H1 (cell line): ENCODE results near the gene COX18. TPM values are rescaled to one million over a fixed set of nuclear protein-coding genes. Genes with fewer than 3 reads are reported as not detected.

Experiments
- CTCF ChIA-PET: fragments of 300-600 bp; sonication (Branson Sonifier 250); formaldehyde crosslinking; loops from one replicate; lab custom pipeline; 2021; ENCODE audit not compliant: partially characterized antibody; lab: Charles Lee
- POLR2A ChIA-PET: fragments of 300-600 bp; sonication (Branson Sonifier 250); formaldehyde crosslinking; loops from one replicate; lab custom pipeline; 2021; ENCODE audit warnings: inconsistent platforms; ENCODE audit not compliant: partially characterized antibody; lab: Charles Lee
- DNase-seq, 2 experiments: peaks; one replicate each; pipeline versions ENCODE4 v3.0.0 to v3.0.0-alpha.2; 2010 to 2022; ENCODE audit warnings: low spot score in 2 of 2, low read depth in 1 of 2, mixed read lengths in 1 of 2
- FAIRE-seq: peaks from 2 replicates; lab custom pipeline; 2011; peaks lifted over from hg19 to GRCh38; lab: Jason Lieb, UNC
- H2AFZ ChIP-seq: 2 replicates; pipeline ENCODE4 v1.8.1; 2012; ENCODE audit warnings: low read length, inconsistent platforms
- H2AK5ac ChIP-seq: 2 replicates; pipeline ENCODE4 v1.6.1; 2013; ENCODE audit warnings: low read depth, low read length
- H2BK120ac ChIP-seq: replicated peaks from 2 replicates; pipeline ENCODE3; 2013; ENCODE audit warnings: low read depth, low read length, inconsistent platforms
- H2BK12ac ChIP-seq: 2 replicates; pipeline ENCODE4 v1.6.1; 2013; ENCODE audit warnings: low read depth, low read length
- H2BK15ac ChIP-seq: 2 replicates; pipeline ENCODE4 v1.6.1; 2013; ENCODE audit warnings: low read length
- H2BK20ac ChIP-seq: 2 replicates; pipeline ENCODE4 v1.6.1; 2013; ENCODE audit warnings: low read length
- H2BK5ac ChIP-seq: 2 replicates; pipeline ENCODE4 v1.6.1; 2013; ENCODE audit warnings: low read depth, low read length
- H3K14ac ChIP-seq: 2 replicates; pipeline ENCODE4 v1.6.1; 2013; ENCODE audit warnings: inconsistent platforms; ENCODE audit not compliant: insufficient read length
- H3K18ac ChIP-seq: 2 replicates; pipeline ENCODE4 v1.6.1; 2013; ENCODE audit warnings: low read length; ENCODE audit errors: extremely low read depth
- H3K23ac ChIP-seq: 2 replicates; pipeline ENCODE4 v1.6.1; 2013; ENCODE audit warnings: inconsistent platforms; ENCODE audit not compliant: insufficient read length
- H3K23me2 ChIP-seq: 2 replicates; pipeline ENCODE4 v1.6.1; 2013; ENCODE audit warnings: low read depth, low read length
- H3K27ac ChIP-seq: 2 replicates; pipeline ENCODE4 v1.6.1; 2011; ENCODE audit warnings: low read depth, low read length, inconsistent platforms
- H3K27me3 ChIP-seq, 4 experiments: replicated peaks in 1 of 4; 1 replicate in 1 of 4; 2 replicates in 3 of 4; pipeline versions ENCODE4 v1.6.1 to v1.8.1; 2011 to 2013; ENCODE audit warnings: low read length in 3 of 4, mild to moderate bottlenecking in 3 of 4, inconsistent platforms in 2 of 4, mixed read lengths in 2 of 4, moderate library complexity in 1 of 4; ENCODE audit not compliant: control insufficient read depth in 3 of 4, insufficient read depth in 3 of 4; ENCODE audit errors: extremely low read depth in 1 of 4
- H3K36me3 ChIP-seq, 4 experiments: 2 replicates each; pipeline versions ENCODE4 v1.6.1 to v1.8.1; 2011 to 2013; ENCODE audit warnings: mild to moderate bottlenecking in 4 of 4, low read length in 3 of 4, moderate library complexity in 2 of 4, control low read depth in 1 of 4, inconsistent platforms in 1 of 4; ENCODE audit not compliant: insufficient read depth in 4 of 4, control insufficient read depth in 2 of 4
- H3K4ac ChIP-seq: replicated peaks from 2 replicates; pipeline ENCODE3; 2013; ENCODE audit warnings: low read length, low read depth, mixed read lengths, inconsistent platforms; ENCODE audit not compliant: insufficient read length
- H3K4me1 ChIP-seq, 4 experiments: replicated peaks in 1 of 4; 1 replicate in 1 of 4; 2 replicates in 3 of 4; pipeline versions ENCODE4 v1.6.1 to v1.8.1; 2011 to 2013; ENCODE audit warnings: low read length in 3 of 4, inconsistent platforms in 2 of 4, mixed read lengths in 1 of 4; ENCODE audit not compliant: insufficient read depth in 4 of 4, control insufficient read depth in 3 of 4
- H3K4me2 ChIP-seq, 2 experiments: 2 replicates each; pipeline versions ENCODE4 v1.6.1 to v1.8.1; 2011 to 2013; ENCODE audit warnings: low read depth in 2 of 2, low read length in 2 of 2, control low read depth in 1 of 2, inconsistent platforms in 1 of 2, mild to moderate bottlenecking in 1 of 2; ENCODE audit not compliant: insufficient read depth in 1 of 2
- H3K4me3 ChIP-seq, 4 experiments: fragments of 200-600, 300-600 bp in 1 of 4; sonication (generic), shearing (Covaris generic), sonication (Bioruptor Twin) in 1 of 4; 2 replicates each; pipeline versions ENCODE4 v1.5.1 to v1.8.1; 2011 to 2016; ENCODE audit warnings: low read length in 4 of 4, low read depth in 3 of 4, control low read depth in 2 of 4, inconsistent platforms in 2 of 4, mild to moderate bottlenecking in 2 of 4, mixed read lengths in 1 of 4, moderate library complexity in 1 of 4; ENCODE audit not compliant: insufficient read depth in 2 of 4; ENCODE audit errors: extremely low read depth in 1 of 4
- H3K56ac ChIP-seq: replicated peaks from 2 replicates; pipeline ENCODE3; 2013; ENCODE audit warnings: low read depth, mild to moderate bottlenecking, mixed read lengths, low read length, inconsistent platforms; ENCODE audit not compliant: insufficient read length
- H3K79me1 ChIP-seq: 2 replicates; pipeline ENCODE4 v1.6.1; 2013; ENCODE audit warnings: low read depth, low read length, control low read depth
- H3K79me2 ChIP-seq, 2 experiments: 2 replicates each; pipeline versions ENCODE4 v1.6.1 to v1.8.1; 2012 to 2013; ENCODE audit warnings: low read length in 2 of 2, mild to moderate bottlenecking in 2 of 2, inconsistent platforms in 1 of 2; ENCODE audit not compliant: insufficient read depth in 2 of 2, control insufficient read depth in 1 of 2
- H3K9ac ChIP-seq, 4 experiments: replicated peaks in 1 of 4; 1 replicate in 1 of 4; 2 replicates in 3 of 4; pipeline versions ENCODE4 v1.6.1 to v1.8.1; 2011 to 2013; ENCODE audit warnings: low read depth in 3 of 4, low read length in 3 of 4, control low read depth in 2 of 4, mild to moderate bottlenecking in 2 of 4, moderate library complexity in 2 of 4, inconsistent platforms in 1 of 4; ENCODE audit errors: extremely low read depth in 1 of 4
- H3K9me3 ChIP-seq, 2 experiments: 2 replicates each; pipeline versions ENCODE4 v1.6.1 to v1.8.1; 2012 to 2013; ENCODE audit warnings: mild to moderate bottlenecking in 2 of 2, moderate library complexity in 2 of 2, control low read depth in 1 of 2, inconsistent platforms in 1 of 2, low read depth in 1 of 2, low read length in 1 of 2, mixed read lengths in 1 of 2; ENCODE audit not compliant: insufficient read depth in 2 of 2
- H4K20me1 ChIP-seq, 2 experiments: replicated peaks in 1 of 2; 2 replicates each; pipeline versions ENCODE3 to v1.8.1; 2011 to 2013; ENCODE audit warnings: inconsistent platforms in 2 of 2, low read length in 2 of 2, mild to moderate bottlenecking in 1 of 2; ENCODE audit not compliant: insufficient read depth in 2 of 2, control insufficient read depth in 1 of 2
- H4K5ac ChIP-seq: 2 replicates; pipeline ENCODE4 v1.6.1; 2013; ENCODE audit warnings: low read length, low read depth, mixed read lengths, inconsistent platforms; ENCODE audit not compliant: insufficient read length
- H4K8ac ChIP-seq: 2 replicates; pipeline ENCODE4 v1.8.0; 2013; ENCODE audit warnings: mild to moderate bottlenecking, moderate library complexity, low read length, inconsistent platforms; ENCODE audit not compliant: insufficient read depth; ENCODE audit errors: extremely low read depth
- H4K91ac ChIP-seq: replicated peaks from 2 replicates; pipeline ENCODE3; 2013; ENCODE audit warnings: low read length, mixed read lengths, inconsistent platforms; ENCODE audit not compliant: insufficient read length
- BACH1 ChIP-seq: IDR thresholded peaks from 2 replicates; pipeline ENCODE4 v1.6.1; 2012; ENCODE audit warnings: low read length, improper control_type of control experiment
- CREB1 ChIP-seq: IDR thresholded peaks from 2 replicates; pipeline ENCODE4 v1.6.1; 2012; ENCODE audit warnings: inconsistent platforms
- EGR1 ChIP-seq: IDR thresholded peaks from 2 replicates; pipeline ENCODE4 v1.6.1; 2011; ENCODE audit warnings: low read depth, low read length, borderline replicate concordance
- GTF2F1 ChIP-seq: IDR thresholded peaks from 2 replicates; pipeline ENCODE4 v1.6.1; 2012; ENCODE audit warnings: low read depth, low read length, improper control_type of control experiment, borderline replicate concordance
- KDM1A ChIP-seq: fragments of 200-600, 300-600 bp; sonication (generic); IDR thresholded peaks from 2 replicates; pipeline ENCODE4 v1.7.1; 2016; ENCODE audit warnings: mild to moderate bottlenecking, low read length, borderline replicate concordance
- POLR2A ChIP-seq, 2 experiments: IDR thresholded peaks; 1 replicate in 1 of 2; 2 replicates in 1 of 2; pipeline ENCODE4 v1.6.1; 2011; ENCODE audit warnings: low read depth in 2 of 2, low read length in 2 of 2, mild to moderate bottlenecking in 2 of 2; ENCODE audit errors: control extremely low read depth in 1 of 2
- POU5F1 ChIP-seq: IDR thresholded peaks from 2 replicates; pipeline ENCODE4 v1.6.1; 2011; ENCODE audit warnings: low read depth, mild to moderate bottlenecking, low read length, moderate library complexity
- SP1 ChIP-seq: IDR thresholded peaks from 2 replicates; pipeline ENCODE4 v1.6.1; 2011; ENCODE audit warnings: low read depth, low read length
- SP2 ChIP-seq: IDR thresholded peaks from 2 replicates; pipeline ENCODE4 v1.6.1; 2012; ENCODE audit warnings: mild to moderate bottlenecking, low read length, inconsistent platforms
- TEAD4 ChIP-seq: IDR thresholded peaks from 2 replicates; pipeline ENCODE4 v1.6.1; 2012; ENCODE audit warnings: low read depth, low read length, inconsistent platforms, mixed read lengths
- WGBS, 2 experiments: shearing (Covaris generic) in 1 of 2; methylation state at CpG; one replicate each; pipeline versions ENCODE4 v1.1.6 to v1.1.7; 2013 to 2015; ENCODE audit warnings: low lambda C conversion rate in 2 of 2, mixed read lengths in 2 of 2, inconsistent platforms in 1 of 2, low coverage in 1 of 2, missing lambda C conversion rate in 1 of 2; ENCODE audit not compliant: insufficient replicate concordance in 2 of 2, insufficient coverage in 1 of 2, insufficient read length in 1 of 2; ENCODE audit errors: extremely low coverage in 1 of 2, missing lambda C conversion rate in 1 of 2; 5-methylcytosine and 5-hydroxymethylcytosine counted together
- polyA plus RNA-seq, 7 experiments: library from polyadenylated mRNA; depleted of rRNA in 3 of 7; stranded (reverse) in 5 of 7; unstranded in 2 of 7; fragments of >200 nt in 5 of 7; fragments of 200-250 nt in 2 of 7; gene quantifications; 1 replicate in 5 of 7; 2 replicates in 1 of 7; 4 replicates in 1 of 7; pipeline versions ENCODE4 v1.2.1 to v1.2.3, GENCODE V29; 2011 to 2013; ENCODE audit warnings: missing spikeins in 2 of 7, mixed read lengths in 2 of 7
- total RNA-seq: library from RNA; stranded (reverse); fragmentation: NEBNext Ultra II Directional; extraction: Animal tissue kit (Norgen Biotek cat#: 25700); gene quantifications from 2 replicates; pipeline ENCODE4 v1.2.1, GENCODE V29; 2021

COX18 gene
- total and polyA plus RNA-seq, 2 of the 8 experiments (the other 6 are each of a cell fraction or from before 2014, with no cell fraction given) = 23.0 to 23.7 TPM

DNA sequence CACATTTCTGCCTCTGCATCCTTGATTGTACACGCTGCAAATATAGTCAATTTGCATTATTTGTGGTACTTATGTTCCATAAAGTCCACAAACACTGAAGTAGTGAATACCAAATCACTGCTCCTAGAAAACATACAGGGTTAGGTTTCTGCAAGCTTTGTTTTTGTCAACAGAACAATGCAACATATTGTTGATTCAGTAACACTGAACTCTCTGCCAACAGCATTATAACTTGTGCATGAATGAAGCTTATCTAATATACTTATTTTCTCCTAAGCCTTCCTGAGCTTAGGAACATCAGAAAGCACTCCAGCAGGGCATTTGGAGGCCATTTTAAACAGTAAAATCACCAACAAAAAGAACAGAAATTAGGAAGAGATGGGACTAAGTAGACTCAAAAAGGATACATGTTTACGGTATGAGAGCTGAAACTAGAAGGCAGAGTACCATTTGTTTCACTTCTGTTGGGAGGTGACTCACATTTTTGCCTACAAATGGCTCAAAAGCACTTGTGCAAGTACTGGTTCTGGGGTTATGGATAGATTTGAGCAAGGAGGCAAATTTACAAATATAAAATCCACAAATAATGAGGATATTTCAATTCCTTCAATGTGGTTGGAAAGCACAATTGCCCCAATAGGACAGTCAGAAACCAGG is 14.1 kb downstream of the COX18 start:
- Histone ChIP-seq H2BK12ac (0 out of 2 replicates have a peak overlapping the region, but pooled peaks have one; percentile 19), H3K56ac (no peak overlapping the region), H3K4me3 (no peak overlapping the region), H2AK5ac (no peak overlapping the region), H3K4ac (no peak overlapping the region), H3K79me1 (no peaks in the 10 kb centered on the region), H4K5ac (no peak overlapping the region), H4K8ac (no peak overlapping the region), H3K27ac (0 out of 2 replicates have a peak overlapping the region, but pooled peaks have one; percentile 6), H3K23ac (no peak overlapping the region), H3K14ac (no peak overlapping the region), H2BK120ac (no peak overlapping the region), H4K91ac (no peak overlapping the region), H3K36me3 (peaks cover 4 to 32% (median 15%) of the 10 kb centered on the region in 4 experiments; a peak in 7 of 8 replicates), H2BK15ac (no peak overlapping the region), H3K79me2 (no peaks in the 10 kb centered on the region), H2AFZ (no peak overlapping the region), H3K27me3 (no peaks in the 10 kb centered on the region), H3K4me2 (peak overlapping the region; percentile 14 to 17; a peak in 1 of 4 replicates), H3K9me3 (no peaks in the 10 kb centered on the region), H3K9ac (no peak overlapping the region), H4K20me1 (no peaks in the 10 kb centered on the region), H3K18ac (no peak overlapping the region), H3K23me2 (no peaks in the 10 kb centered on the region), H2BK5ac (peak overlapping the region; percentile 1; the same call in 1 of the 2 replicates), H3K4me1 (peaks cover 3 to 20% (median 6%) of the 10 kb centered on the region in 4 experiments; a peak in 4 of 7 replicates), H2BK20ac (no peak overlapping the region)
- POLR2A ChIA-PET = interaction anchor here (1.6 kb wide), 1 partner anchor 12 kb away, joined by 4 read pairs; no protein-coding TSS in a partner anchor
- no peak for DNase-seq
- CTCF ChIA-PET = interaction anchor here (0.7 kb wide), 1 partner anchor 9 kb away, joined by 3 read pairs; no protein-coding TSS in a partner anchor
- WGBS, 2 experiments = 95% methylated on average over 2 of the region's 2 CpGs; no CpG with 5 or more reads in 1 of the 2 experiments
- FAIRE-seq = no peak
- TF ChIP-seq TEAD4 (no peak), EGR1 (no peak), POLR2A (IDR thresholded peaks at IDR 0.05; ENCODE audit: control extremely low read depth in 1 of 2, low read depth in 2 of 2, low read length in 2 of 2) (no peak), CREB1 (no peak), BACH1 (no peak), SP1 (no peak), GTF2F1 (no peak), POU5F1 (no peak), KDM1A (no peak), SP2 (no peak)
